HG03342 (cell line): ENCODE data around the gene LAP3.
"Not testable (repeated sequence)": the region's sequence is repeated elsewhere in the genome, so short reads cannot be mapped to it uniquely, and the experiment has no call there.

Experiments
- ATAC-seq: cut with Tn5 transposase; IDR thresholded peaks from one replicate; pipeline ENCODE4 v1.9.1; 2021; ENCODE audit warnings: mild to moderate bottlenecking, moderate library complexity; ENCODE audit not compliant: unreplicated experiment

The LAP3 gene

DNA sequence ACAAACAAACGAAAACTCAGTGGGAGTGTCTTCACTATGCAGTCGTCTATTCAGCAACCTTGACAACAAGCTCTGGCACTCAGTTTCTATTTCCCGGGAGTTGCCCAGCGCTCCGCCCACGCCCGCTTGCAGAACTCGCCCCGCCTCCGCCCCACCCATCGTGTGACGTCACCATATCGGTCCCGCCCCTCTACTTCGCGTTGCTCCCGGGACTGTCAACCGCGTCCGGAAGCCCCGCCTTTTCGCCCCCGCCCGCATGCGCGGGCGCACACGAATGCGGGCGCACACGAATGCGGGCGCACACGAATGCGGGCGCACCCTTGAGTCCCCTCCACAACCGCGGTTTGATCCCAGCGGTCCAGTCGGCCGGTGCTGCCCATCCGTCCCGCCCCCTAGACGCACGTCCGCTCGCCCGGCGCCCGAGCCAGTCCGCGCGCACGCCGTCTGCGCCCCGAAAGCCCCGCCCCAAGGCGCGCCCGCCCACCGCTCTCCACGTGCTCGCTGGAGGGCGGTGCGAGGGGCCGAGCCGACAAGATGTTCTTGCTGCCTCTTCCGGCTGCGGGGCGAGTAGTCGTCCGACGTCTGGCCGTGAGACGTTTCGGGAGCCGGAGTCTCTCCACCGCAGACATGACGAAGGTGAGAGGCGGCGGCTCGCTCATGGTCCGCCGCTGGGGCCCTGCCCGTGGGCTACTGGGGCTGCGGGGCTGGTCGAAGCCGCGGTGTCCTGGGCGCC is at the start of gene LAP3:
TSS of gene LAP3 (plus strand) at position 267 of the 733 bp plus-strand sequence. CDS start at position 535, 268 bp downstream.
- peak; percentile 74 for ATAC-seq

DNA sequence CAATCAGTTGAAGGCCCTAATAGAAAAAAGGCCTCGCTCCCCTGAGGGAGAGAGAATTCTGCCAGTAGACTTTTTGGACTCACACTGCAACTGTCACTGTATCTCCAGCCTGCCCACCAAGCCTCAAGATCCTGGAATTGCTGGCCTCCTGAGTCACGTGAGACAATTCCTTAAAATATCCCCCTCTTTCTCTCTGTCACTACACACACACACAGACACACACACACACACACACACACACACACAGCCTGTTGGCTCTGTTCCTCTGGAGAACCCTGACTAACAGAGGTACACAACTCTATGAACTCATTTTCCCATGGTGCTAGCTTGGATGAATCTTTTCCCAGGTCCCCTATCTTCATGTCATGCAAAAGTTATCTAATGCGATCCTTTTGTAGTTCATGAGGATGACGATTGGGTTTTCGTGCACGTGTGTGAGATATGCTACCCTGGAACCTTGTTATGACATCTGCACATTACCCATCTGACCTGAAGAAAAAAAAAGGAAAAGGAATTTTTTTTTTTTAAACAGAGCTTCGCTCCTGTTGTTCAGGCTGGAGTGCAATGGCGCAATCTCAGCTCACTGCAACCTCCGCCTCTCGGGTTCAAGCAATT is 48.3 kb upstream of the LAP3 start:
- ATAC-seq, result no peak

DNA sequence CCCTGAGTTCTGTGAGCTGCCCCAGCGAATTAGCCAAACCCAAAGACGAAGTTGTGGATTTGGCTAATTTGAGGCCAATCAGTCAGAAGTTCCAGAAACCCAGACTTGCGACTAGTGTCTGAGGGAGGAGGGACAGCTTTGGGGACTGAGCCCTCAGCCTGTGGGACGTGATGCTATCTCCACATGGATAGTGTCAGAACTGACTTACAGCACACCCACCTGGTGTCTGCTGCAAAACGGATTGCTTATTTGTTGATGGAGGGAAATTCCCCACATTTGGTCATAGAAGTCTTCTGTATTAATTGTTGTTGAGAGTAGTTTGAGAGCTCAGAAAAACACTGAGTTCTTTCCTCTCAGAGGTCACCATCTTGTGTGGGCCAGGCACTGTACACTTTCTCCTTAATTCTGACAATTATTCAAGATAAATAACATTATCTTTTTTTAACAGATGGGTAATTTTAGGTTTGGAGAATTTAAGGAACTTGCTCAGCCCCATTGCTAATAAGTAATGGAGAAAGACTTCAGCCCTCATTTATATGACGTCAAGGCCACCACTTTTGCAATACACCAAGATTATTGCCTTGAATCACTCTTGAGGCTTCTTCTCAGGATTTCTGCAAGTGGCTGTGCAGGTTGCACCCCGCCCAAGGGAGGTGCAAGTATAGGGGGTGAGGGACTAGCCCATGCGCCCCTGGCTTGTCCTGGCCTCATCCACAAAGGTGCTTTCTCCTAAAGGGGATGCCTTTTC is 45.3 kb upstream of the LAP3 start:
- no peak for ATAC-seq

DNA sequence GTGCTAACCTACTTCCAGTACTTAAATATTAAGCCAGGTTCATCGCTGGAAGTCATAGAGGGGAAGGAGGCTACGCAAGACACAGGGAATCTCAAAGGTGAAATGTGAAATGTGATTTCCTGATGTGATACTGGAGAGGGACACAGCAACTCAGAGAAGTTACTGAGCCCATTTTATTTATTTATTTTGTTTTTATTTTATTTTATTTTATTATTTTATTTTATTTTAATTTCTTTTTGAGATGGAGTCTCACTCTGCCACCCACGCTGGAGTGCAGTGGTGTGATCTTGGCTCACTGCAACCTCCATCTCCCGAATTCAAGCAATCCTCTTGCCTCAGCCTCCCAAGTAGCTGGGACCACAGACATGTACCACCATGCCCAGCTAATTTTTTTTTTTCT is 42.3 kb upstream of the LAP3 start:
- no peak for ATAC-seq

DNA sequence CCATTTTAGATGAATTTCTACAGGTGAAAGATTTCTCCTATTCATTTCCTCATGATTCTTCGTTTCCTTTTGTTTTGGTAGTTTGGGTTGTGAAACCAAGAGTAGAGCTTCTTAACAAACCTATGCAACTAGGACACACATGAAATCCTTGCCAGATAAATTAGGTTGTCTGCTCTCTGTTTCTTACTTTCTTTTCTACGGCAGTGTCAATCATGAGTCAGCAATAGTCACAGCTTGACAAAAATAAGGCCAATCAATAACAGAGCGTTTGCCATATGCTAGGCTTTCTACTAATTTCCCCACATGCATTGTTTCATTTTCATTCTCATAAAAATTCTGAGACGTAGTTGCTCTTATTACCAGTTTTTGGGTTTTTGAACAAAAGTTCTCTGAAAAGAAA is 41.8 kb upstream of the LAP3 start:
- peak; percentile 62 for ATAC-seq

DNA sequence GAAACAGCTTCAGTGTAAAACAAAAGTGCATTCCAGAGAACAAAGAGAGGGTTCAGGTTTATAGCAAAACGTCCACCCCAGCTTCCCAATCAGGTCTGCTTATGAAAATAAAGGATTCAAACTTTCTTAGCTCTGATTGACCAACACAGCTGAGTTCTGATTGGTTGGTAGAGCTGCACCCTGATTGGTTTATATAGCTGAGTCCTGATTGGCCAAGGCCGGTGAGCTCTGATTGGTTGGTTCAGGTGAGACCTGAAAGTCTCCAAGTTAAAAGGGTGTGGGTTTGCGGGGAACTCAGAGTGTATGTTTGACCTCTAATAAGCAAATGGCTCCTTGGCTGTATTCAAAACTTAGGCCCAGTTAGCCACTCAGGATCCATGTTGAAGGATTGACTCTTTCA is 41.1 kb upstream of the LAP3 start:
- no peak for ATAC-seq

DNA sequence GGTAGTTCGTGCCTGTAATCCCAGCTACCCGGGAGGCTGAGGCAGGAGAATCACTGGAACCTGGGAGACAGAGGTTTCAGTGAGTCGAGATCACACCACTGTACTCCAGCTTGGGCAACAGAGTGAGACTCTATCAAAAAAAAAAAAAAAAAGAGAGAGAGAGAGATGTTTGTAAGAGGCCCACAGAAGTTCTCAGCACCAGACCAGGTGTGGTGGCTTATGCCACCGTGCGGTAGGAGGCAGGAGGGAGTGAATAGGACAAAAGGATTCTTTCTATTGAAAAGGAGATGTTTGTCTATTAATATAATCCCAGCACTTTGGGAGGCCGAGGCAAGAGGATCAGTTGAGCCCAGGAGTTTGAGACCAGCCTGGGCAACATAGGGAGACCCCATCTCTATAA is 39.9 kb upstream of the LAP3 start:
- not testable (repeated sequence) for ATAC-seq

DNA sequence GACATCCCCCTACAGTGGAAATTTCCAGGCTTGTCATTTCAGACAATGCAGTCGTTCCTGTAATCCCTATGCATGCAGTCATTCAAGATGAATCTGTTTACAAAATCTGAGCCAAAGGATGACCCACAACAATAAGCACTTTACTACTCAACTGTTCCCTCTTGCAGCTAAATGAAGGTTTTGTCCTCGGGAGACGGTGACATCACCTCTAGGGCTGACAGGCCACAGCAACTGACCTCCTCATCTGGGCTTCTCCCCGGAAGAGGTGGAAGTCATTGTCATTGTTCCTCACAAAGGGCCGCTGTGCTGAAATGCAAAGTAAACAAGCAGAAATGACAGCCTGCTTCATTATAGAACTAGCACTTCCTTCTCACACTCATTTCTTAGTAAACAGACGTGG is 32.8 kb upstream of the LAP3 start:
- peak; percentile 40 for ATAC-seq

DNA sequence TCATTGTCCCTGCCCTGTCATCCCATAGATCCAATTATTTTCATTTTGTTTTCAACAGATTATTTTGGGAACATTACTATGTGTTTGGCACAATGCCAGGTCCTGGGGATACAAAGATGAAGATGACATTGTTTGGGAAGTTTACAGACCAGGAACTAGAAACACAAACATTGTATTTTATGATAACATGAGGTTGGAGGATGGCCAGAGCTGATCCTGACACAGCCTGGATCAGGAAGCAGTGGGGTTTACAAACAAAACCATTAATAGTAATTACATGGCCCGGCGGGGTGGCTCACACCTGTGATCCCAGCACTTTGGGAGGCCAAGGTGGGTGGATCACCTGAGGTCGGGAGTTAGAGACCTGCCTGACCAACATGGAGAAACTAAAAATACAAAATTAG is 32.2 kb upstream of the LAP3 start:
- no peak for ATAC-seq

DNA sequence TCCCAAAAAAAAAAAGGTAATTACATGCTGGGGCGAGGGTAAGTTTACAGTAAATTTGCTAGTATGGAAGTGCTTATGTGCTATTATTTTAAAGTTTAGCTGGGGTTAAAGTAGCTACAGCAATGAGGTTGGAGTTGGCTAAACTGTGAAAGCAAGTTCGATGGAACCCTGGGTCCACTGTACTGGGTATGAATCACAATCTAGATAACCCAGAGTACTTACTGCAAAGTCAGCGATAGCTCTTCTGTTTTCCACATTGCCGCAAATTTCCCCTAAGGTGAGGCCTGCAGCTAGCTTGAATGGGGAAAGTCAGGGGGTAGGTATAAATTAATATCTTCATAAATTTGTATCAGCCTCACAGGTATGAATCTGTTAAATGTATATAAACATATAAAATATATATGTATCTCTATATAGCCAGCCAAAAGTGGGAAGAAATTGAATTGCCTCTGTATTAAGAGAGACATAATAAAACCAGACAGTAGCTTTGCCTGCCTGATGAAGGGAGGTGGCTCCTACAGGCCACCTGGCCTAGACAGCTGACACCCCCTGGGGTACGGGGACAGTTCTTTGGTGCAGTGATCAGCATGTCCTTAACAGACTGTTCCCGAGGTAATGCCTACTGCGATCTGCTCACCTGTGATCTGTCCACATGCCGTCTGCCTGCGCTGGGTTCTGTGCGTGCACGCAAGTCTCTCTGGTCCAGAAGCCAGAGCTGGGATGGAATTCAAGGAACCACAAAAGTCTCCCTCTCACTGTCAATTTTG is 31.4 kb upstream of the LAP3 start:
- ATAC-seq, result no peak

DNA sequence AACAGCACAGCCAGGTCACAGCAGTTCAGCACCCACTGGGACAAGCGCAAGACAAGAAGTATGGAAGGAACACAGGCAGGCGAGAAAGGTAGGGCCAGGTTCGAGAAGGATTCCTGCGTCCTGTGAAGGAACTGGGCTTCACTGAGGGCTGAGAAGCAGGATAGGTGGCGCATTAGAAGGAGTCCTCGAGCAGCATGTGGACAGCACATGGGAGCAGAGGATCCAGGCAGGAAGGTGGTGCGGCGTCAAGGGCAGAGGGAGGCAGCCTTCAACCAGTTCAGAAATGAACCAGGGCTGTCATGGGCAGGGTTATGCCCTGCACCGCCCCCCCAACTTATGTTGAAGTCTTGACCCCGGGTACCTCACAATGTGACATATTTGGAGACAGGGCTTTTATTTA is 30.8 kb upstream of the LAP3 start:
- no peak for ATAC-seq

DNA sequence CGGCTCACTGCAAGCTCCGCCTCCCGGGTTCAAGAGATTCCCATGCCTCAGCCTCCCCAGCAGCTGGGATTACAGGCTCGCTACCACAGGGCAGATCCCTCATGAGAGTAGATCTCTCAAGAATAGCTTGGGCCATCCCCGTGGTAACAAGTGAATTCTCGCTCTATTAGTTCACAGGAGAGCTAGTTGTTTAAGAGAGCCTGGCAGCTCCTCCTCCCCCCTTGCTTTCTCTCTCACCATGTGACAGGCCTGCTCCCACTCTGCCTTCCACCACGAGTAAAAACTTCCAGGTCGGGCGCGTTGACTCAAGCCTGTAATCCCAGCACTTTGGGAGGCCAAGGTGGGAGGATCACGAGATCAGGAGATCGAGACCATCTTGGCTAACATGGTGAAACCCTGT is 30.3 kb upstream of the LAP3 start:
- no peak for ATAC-seq

DNA sequence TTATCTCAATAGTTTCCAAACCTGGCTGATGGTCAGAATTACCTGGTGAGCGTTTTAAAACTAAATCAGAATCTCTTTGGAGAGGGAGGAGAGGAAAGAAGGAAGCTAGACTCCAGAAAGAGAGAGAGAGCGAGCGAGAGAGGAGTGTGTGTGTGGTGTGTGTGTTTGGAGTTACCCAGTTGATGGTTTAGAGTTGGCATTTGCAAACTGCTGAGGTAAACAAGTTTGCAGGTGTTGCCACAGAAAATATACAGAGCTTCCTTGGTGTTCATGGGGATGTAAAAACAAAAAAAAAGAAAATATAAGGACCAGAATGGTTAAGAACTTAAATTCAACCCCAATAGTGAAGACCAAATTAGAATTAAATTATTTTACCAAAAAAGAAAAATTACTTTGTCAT is 26.4 kb upstream of the LAP3 start:
- ATAC-seq, result no peak

DNA sequence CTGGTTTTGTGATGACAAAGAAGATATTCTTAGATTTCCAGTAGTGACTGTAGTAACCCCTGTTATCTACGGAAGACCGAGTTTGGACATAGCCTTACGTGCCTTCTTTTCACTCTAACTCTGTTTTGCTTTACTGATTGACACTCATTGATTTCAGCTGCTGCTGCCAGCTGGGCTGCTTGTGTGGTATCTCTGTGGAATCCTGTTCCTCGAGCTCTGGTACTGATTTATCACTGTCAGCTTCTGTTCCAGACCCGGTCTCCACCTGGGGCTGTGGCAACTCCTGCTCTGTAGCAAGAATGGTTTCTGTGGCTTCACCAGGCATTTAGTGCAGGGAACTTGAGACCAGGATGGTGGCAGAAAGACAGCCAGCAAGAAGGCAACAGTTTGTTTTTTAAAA is 24.6 kb upstream of the LAP3 start:
- ATAC-seq, result no peak

DNA sequence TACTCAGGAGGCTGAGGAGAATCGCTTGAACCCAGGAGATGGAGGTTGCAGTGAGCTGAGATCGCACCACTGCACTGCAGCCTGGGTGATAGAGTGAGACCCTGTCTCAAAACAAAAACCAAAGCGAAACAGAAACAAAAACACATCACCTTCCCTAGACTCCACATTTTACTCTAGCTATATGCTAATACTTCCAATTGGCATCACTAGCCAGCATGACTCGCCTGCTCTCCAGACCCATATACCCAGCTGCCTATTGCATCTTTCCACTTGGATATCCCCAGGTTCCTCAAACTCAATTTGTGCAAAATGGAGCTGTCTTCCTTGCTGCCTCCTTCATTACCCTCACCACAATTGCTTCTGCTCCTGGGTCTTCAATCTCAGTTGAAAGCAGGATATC is 22.4 kb upstream of the LAP3 start:
- no peak for ATAC-seq

DNA sequence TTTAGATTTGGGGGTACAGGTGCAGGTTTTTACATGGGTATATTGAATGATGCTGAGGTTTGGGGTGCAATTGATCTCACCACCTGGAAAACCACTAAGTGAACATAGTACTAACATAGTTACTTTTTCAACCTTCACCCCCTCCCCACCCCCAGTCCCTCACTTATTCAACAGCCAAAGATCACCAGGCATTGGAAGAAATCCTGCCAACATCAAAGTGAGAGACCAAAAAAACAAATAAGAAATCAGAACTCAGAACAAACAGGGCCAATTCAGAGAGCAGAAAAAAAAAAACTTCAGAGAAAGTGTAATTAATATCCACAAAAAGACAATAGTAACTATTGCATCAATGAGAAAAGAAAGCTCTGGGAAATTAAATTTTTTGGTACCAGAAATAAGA is 20.5 kb upstream of the LAP3 start:
- no peak for ATAC-seq

DNA sequence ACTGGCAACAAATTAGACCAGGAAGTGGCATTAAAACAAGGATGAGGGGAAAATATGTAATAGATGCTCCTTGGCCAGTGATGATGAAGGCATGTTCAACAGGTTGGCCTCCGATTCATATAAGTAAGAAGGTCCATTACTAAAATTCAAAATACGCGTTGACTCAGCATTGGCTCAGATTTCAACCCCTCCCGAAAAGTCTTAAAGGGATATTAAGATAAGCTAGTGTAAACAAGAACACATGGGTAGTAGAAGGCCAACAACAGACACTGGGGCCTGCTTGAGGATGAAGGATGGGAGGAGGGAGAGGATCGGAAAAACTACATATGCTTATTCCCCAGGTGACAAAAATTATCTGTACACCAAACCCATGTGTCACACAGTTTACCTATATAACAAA is 19.1 kb upstream of the LAP3 start:
- ATAC-seq, result no peak

DNA sequence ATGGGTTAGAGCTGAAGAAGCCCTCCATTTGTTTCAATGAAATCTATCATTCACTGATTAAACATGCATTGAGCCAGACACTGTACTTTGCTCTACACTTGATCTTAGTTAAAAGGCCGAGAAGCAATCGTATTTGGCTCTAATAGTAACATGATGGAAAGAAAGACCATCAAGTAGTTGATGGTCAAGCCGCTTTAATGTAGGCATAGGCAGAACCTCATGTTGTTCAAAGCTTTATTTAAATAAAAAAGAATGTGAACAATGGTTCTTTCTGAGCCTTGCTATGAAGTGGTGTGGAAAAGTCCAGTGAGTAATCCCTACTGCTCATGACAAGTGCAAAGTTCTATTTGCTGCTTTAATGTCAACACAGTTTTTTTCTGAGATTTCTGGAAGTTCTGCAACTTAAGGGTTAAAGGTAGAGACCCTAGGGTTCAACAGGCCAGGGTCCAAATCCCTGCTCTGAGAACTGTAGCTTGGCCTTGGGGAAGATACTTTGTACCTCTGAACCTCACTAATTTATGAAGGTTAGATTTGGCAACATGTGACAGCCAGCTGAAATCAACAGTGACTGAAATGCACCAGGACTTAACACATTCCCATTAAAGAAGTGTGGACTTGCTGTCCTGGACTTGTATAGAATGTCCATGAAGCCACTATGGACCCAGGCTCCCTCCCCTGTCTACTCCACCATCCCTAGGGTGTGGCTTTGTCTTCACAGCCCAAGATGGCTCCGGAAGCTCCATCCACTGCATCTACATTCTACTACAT is 17.9 kb upstream of the LAP3 start:
- ATAC-seq, result no peak

DNA sequence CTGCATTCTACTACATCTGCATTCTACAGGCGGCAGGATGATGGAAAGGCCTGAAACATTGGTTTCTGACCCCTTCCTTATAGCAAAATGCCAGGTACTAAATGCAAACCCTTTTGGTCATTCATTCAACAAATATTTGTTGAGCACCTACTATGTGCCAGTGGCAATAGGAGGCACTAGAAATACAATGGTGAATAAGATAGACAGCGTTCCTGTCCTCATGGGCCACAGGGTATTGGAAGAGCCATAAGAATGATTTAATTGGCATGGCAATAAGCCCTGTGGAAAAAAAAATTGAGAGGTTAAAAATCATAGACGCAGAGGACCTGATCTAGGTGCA is 17.3 kb upstream of the LAP3 start:
- ATAC-seq, result no peak

DNA sequence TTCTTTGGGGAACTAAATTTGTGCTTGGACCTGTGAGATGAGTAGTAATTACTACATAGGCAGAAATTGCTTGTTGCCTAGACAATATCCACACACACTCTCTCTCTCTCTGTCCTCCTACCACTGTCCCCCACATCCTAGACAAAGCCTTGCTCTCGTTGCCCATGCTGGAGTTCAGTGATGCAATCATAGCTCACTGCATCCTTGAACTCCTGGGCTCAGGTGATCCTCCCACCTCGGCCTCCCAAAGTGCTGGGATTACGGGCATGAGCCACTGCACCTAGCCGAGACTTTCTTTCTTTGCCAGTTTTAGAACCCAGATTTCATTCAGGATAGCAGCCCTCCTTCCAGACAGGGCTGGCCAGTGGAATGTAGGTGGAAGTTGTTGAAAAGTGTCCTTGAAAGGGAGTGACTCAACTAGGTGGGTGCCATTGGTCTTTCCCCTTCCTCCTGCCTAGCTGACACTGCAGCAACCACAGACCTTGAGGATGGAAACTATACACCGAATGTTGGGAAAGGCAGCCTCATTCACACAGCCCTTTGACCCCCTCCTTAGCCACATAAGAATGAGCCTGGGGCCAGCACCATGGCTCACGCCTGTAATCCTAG is 16.8 kb upstream of the LAP3 start:
- no peak for ATAC-seq
